HEK293 (cell line): ENCODE results near the gene KLHL28.
"Not testable (repeated sequence)": the region's sequence is repeated elsewhere in the genome, so short reads cannot be mapped to it uniquely, and the experiment has no call there.

Source experiments
- CTCF ChIA-PET: fragments of 350-600 bp; formaldehyde crosslinking; extraction: SDS; loops from one replicate; lab custom pipeline; 2021; ENCODE audit warnings: antibody characterized with exemption; lab: Yijun Ruan, JAX
- POLR2A ChIA-PET: fragments of 300-600 bp; formaldehyde crosslinking; extraction: SDS; loops from one replicate; lab custom pipeline; 2020; ENCODE audit warnings: antibody characterized with exemption, inconsistent platforms; lab: Yijun Ruan, JAX
- H3K27ac ChIP-seq: fragments of 200-500 bp; sonication (Bioruptor generic); 2 replicates; pipeline ENCODE4 v1.5.1; 2014; ENCODE audit warnings: low read depth, low read length, control low read depth, inconsistent platforms; ENCODE audit errors: extremely low read depth
- H3K36me3 ChIP-seq, 2 experiments: fragments of 200-500 bp in 1 of 2; sonication (Bioruptor generic) in 1 of 2; 1 replicate in 1 of 2; 2 replicates in 1 of 2; pipeline ENCODE4 v1.5.1; 2014 to 2017; ENCODE audit warnings: inconsistent platforms in 2 of 2, low read length in 2 of 2; ENCODE audit not compliant: control insufficient read depth in 2 of 2, insufficient read depth in 1 of 2
- H3K4me1 ChIP-seq: fragments of 200-500 bp; sonication (Bioruptor generic); 2 replicates; pipeline ENCODE4 v1.5.1; 2014; ENCODE audit warnings: mild to moderate bottlenecking, low read length, inconsistent platforms; ENCODE audit not compliant: control insufficient read depth, insufficient read depth
- H3K4me3 ChIP-seq: 2 replicates; pipeline ENCODE4 v1.5.1; 2011; ENCODE audit warnings: low read depth, mild to moderate bottlenecking, control low read depth, low read length, moderate library complexity
- H3K9me3 ChIP-seq: fragments of 200-500 bp; sonication (Bioruptor generic); 2 replicates; pipeline ENCODE4 v1.5.1; 2014; ENCODE audit warnings: low read depth, low read length, inconsistent platforms; ENCODE audit not compliant: control insufficient read depth, insufficient read depth
- EGR2 ChIP-seq: fragments of 450-650 bp; formaldehyde crosslinking; IDR thresholded peaks from 2 replicates; pipeline ENCODE4 v1.5.1; 2016; ENCODE audit warnings: low read depth, missing biosample characterization, missing genetic modification characterization
- GLI4 ChIP-seq: fragments of 450-650 bp; formaldehyde crosslinking; IDR thresholded peaks from 2 replicates; pipeline ENCODE4 v1.5.1; 2016; ENCODE audit warnings: missing biosample characterization, missing genetic modification characterization
- IKZF3 ChIP-seq: fragments of 450-650 bp; IDR thresholded peaks from 2 replicates; pipeline ENCODE4 v1.5.0; 2018; ENCODE audit warnings: missing biosample characterization, mild to moderate bottlenecking, missing genetic modification characterization, moderate library complexity
- KLF1 ChIP-seq: fragments of 450-650 bp; formaldehyde crosslinking; IDR thresholded peaks from 2 replicates; pipeline ENCODE4 v1.5.1; 2016; ENCODE audit warnings: missing biosample characterization, missing genetic modification characterization
- ZBTB7A ChIP-seq: fragments of 450-650 bp; formaldehyde crosslinking; IDR thresholded peaks from 2 replicates; pipeline ENCODE4 v1.5.1; 2016; ENCODE audit warnings: low read depth, missing biosample characterization, missing genetic modification characterization
- ZNF132 ChIP-seq: fragments of 450-650 bp; formaldehyde crosslinking; IDR thresholded peaks from 2 replicates; pipeline ENCODE4 v1.5.1; 2017; ENCODE audit warnings: missing biosample characterization, missing genetic modification characterization, borderline replicate concordance
- ZNF138 ChIP-seq: fragments of 450-650 bp; formaldehyde crosslinking; IDR thresholded peaks from 2 replicates; pipeline ENCODE4 v1.5.1; 2016; ENCODE audit warnings: missing biosample characterization, missing genetic modification characterization, borderline replicate concordance
- ZNF24 ChIP-seq: fragments of 450-650 bp; formaldehyde crosslinking; IDR thresholded peaks from 2 replicates; pipeline ENCODE4 v1.5.1; 2016; ENCODE audit warnings: missing biosample characterization, missing genetic modification characterization
- ZNF600 ChIP-seq: fragments of 450-650 bp; formaldehyde crosslinking; IDR thresholded peaks from 2 replicates; pipeline ENCODE4 v1.5.1; 2016; ENCODE audit warnings: missing biosample characterization, missing genetic modification characterization
- ZNF837 ChIP-seq: fragments of 450-650 bp; formaldehyde crosslinking; IDR thresholded peaks from 2 replicates; pipeline ENCODE4 v1.5.1; 2016; ENCODE audit warnings: missing biosample characterization, missing genetic modification characterization
- ZSCAN30 ChIP-seq: fragments of 450-650 bp; IDR thresholded peaks from 2 replicates; pipeline ENCODE4 v1.5.1; 2018; ENCODE audit warnings: missing biosample characterization, mild to moderate bottlenecking, missing genetic modification characterization, moderate library complexity
- TF ChIP-seq, protein P1 (sequence below): fragments of 450-650 bp; formaldehyde crosslinking; IDR thresholded peaks from 2 replicates; pipeline ENCODE4 v1.5.1; 2016; ENCODE audit warnings: missing biosample characterization, missing genetic modification characterization
- TF ChIP-seq, protein P2 (sequence below): fragments of 450-650 bp; formaldehyde crosslinking; IDR thresholded peaks from 2 replicates; pipeline ENCODE4 v1.5.1; 2016; ENCODE audit warnings: missing biosample characterization, missing genetic modification characterization
- TF ChIP-seq, protein P3 (sequence below): fragments of 450-650 bp; formaldehyde crosslinking; IDR thresholded peaks from 2 replicates; pipeline ENCODE4 v1.5.1; 2016; ENCODE audit warnings: missing biosample characterization, missing genetic modification characterization
- TF ChIP-seq, protein P4 (sequence below): fragments of 450-650 bp; formaldehyde crosslinking; conservative IDR thresholded peaks from 2 replicates; pipeline ENCODE4 v1.5.1; 2016; ENCODE audit warnings: low read depth, missing biosample characterization, missing genetic modification characterization

KLHL28 gene

DNA sequence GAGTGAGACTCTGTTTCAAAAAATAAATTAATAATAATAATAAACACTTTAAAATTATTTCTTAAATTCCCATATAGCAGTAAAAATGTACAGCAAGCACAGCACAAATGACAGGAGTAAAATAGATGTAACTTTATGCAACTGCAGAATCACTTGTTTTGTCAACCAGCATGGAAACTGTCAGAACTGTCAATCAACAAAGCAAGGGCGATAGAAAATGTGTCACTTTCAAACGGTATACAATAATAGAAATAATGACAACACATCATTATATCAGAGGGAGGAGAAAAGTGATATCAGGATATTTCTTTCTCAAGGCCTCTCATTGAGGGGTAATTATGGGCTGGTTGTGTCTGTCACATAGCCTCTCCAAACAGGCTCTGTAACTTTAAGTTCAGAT is 68.2 kb downstream of the KLHL28 start:
- Histone ChIP-seq H3K36me3 (no peaks in the 10 kb centered on the region), H3K4me1 (no peaks in the 10 kb centered on the region), H3K9me3 (no peaks in the 10 kb centered on the region), H3K27ac (no peak overlapping the region), H3K4me3 (no peak overlapping the region)
- POLR2A ChIA-PET, result no interaction called here
- TF ChIP-seq, protein P1, sequence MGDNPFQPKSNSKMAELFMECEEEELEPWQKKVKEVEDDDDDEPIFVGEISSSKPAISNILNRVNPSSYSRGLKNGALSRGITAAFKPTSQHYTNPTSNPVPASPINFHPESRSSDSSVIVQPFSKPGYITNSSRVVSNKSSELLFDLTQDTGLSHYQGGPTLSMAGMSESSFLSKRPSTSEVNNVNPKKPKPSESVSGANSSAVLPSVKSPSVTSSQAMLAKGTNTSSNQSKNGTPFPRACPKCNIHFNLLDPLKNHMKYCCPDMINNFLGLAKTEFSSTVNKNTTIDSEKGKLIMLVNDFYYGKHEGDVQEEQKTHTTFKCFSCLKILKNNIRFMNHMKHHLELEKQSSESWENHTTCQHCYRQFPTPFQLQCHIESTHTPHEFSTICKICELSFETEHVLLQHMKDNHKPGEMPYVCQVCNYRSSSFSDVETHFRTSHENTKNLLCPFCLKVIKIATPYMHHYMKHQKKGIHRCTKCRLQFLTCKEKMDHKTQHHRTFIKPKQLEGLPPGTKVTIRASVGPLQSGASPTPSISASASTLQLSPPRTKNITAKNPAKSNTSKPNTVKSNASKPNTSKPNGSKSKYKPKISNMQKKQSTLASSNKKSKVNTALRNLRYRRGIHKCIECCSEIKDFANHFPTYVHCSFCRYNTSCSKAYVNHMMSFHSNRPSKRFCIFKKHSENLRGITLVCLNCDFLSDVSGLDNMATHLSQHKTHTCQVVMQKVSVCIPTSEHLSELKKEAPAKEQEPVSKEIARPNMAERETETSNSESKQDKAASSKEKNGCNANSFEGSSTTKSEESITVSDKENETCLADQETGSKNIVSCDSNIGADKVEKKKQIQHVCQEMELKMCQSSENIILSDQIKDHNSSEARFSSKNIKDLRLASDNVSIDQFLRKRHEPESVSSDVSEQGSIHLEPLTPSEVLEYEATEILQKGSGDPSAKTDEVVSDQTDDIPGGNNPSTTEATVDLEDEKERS (tag by site-specific recombination), result no peak
- TF ChIP-seq GLI4 (tag by site-specific recombination) (no peak), ZNF132 (tag by site-specific recombination) (no peak), ZNF138 (tag by site-specific recombination) (no peak), ZNF600 (no peak), ZSCAN30 (tag by site-specific recombination) (no peak), IKZF3 (tag by site-specific recombination) (no peak), KLF1 (tag by site-specific recombination) (no peak), ZNF24 (tag by site-specific recombination) (no peak), ZBTB7A (no peak), EGR2 (no peak), ZNF837 (no peak)
- TF ChIP-seq, protein P2, sequence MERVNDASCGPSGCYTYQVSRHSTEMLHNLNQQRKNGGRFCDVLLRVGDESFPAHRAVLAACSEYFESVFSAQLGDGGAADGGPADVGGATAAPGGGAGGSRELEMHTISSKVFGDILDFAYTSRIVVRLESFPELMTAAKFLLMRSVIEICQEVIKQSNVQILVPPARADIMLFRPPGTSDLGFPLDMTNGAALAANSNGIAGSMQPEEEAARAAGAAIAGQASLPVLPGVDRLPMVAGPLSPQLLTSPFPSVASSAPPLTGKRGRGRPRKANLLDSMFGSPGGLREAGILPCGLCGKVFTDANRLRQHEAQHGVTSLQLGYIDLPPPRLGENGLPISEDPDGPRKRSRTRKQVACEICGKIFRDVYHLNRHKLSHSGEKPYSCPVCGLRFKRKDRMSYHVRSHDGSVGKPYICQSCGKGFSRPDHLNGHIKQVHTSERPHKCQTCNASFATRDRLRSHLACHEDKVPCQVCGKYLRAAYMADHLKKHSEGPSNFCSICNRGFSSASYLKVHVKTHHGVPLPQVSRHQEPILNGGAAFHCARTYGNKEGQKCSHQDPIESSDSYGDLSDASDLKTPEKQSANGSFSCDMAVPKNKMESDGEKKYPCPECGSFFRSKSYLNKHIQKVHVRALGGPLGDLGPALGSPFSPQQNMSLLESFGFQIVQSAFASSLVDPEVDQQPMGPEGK (tag by site-specific recombination), result no peak
- TF ChIP-seq, protein P3, sequence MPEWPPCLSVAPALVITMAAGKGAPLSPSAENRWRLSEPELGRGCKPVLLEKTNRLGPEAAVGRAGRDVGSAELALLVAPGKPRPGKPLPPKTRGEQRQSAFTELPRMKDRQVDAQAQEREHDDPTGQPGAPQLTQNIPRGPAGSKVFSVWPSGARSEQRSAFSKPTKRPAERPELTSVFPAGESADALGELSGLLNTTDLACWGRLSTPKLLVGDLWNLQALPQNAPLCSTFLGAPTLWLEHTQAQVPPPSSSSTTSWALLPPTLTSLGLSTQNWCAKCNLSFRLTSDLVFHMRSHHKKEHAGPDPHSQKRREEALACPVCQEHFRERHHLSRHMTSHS (tag by site-specific recombination), result no peak
- TF ChIP-seq, protein P4, sequence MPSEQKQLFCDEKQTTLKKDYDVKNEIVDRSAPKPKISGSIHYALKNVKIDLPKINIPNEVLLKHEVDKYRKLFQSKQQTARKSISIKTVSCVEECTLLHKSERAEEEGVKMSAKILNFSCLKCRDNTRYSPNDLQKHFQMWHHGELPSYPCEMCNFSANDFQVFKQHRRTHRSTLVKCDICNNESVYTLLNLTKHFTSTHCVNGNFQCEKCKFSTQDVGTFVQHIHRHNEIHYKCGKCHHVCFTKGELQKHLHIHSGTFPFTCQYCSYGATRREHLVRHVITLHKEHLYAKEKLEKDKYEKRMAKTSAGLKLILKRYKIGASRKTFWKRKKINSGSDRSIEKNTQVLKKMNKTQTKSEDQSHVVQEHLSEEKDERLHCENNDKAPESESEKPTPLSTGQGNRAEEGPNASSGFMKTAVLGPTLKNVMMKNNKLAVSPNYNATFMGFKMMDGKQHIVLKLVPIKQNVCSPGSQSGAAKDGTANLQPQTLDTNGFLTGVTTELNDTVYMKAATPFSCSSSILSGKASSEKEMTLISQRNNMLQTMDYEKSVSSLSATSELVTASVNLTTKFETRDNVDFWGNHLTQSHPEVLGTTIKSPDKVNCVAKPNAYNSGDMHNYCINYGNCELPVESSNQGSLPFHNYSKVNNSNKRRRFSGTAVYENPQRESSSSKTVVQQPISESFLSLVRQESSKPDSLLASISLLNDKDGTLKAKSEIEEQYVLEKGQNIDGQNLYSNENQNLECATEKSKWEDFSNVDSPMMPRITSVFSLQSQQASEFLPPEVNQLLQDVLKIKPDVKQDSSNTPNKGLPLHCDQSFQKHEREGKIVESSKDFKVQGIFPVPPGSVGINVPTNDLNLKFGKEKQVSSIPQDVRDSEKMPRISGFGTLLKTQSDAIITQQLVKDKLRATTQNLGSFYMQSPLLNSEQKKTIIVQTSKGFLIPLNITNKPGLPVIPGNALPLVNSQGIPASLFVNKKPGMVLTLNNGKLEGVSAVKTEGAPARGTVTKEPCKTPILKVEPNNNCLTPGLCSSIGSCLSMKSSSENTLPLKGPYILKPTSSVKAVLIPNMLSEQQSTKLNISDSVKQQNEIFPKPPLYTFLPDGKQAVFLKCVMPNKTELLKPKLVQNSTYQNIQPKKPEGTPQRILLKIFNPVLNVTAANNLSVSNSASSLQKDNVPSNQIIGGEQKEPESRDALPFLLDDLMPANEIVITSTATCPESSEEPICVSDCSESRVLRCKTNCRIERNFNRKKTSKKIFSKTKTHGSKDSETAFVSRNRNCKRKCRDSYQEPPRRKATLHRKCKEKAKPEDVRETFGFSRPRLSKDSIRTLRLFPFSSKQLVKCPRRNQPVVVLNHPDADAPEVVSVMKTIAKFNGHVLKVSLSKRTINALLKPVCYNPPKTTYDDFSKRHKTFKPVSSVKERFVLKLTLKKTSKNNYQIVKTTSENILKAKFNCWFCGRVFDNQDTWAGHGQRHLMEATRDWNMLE (tag by site-specific recombination), result no peak
- CTCF ChIA-PET, result no interaction called here

DNA sequence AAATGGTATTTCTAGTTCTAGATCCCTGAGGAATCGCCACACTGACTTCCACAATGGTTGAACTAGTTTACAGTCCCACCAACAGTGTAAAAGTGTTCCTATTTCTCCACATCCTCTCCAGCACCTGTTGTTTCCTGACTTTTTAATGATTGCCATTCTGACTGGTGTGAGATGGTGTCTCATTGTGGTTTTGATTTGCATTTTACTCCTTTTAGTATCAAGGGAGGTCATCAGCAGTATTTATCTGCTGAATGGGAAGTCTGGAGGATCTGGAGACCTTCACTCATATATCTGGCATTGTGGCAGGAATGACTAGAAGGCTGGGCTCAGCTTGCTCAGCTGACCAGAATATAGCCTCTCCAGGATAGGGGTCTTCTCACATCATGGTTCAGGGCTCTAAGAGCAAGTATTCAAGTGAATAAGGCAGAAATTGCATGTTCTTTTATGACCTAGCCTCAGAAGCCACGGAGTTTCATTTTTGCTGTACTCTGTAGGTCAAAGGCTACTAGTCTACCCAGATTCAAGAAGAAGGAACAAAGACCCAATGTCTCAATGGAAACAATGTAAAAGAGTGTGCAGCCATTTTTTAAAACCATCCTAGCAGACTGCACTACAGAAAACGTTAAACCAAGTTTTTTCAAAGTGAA is 69.9 kb downstream of the KLHL28 start:
- POLR2A ChIA-PET, H3K4me3 ChIP-seq, H3K4me1 ChIP-seq, H3K36me3 ChIP-seq, CTCF ChIA-PET, H3K27ac ChIP-seq, H3K9me3 ChIP-seq: not testable (repeated sequence)
